NCI-H69 (cell line): Measurements from ENCODE around the gene GTF2F2.

Source experiments
- DNase-seq: peaks from one replicate; lab custom pipeline; 2025; lab: John Stamatoyannopoulos, UW

The GTF2F2 gene

DNA sequence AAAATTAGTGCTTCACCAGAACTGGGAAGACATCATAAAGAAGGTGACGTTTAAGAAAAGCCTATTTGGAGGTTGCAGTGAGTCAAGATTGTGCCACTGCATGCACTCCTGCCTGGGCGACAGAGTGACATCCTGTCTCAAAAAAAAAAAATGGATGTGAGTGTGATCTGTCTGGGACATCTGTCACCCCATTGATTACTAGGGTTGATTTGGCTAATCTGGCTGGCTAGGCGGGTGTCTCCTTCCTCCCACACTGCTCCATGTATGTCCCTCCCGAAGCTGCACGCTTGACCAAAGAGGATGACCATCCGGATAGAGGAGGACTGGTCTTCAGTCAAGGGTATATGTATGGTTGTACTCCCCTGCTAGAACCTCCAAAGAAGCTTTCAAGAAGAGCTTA lies 2.6 kb downstream of the GTF2F2 start:
- no peak for DNase-seq

DNA sequence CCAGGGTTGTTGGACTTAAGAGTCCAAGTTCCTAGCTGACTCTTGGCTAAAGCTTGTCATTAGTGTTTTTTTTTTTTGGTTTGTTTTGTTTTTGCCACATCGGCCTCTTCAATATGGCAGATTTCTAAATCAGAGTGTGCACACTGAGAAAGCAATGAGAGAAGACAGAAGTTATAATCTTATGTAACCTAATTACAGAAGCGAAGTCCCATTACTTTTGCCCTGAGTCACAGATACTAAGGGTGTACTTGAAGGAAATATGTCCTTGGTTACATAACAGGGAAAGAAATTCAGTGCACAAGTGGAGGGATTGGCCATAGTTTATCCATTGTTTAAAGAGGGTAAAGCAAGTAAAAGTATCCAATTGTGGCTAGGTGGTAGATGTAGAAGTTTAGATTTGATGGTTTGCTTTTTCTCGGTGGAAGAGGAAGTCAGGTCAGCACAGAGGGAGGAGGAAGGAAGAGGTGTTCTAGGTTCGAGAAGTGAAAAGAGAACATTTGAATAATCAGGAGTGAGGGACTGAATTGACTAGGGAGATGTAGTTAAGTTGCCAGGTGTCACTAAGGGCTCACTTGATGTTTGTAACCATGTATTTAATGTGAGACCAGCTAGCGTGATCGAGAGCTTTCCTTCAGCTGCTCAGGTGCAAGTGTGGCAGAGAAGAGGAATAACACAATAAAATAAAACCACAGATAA lies 12.2 kb downstream of the GTF2F2 start:
- DNase-seq: no peak

DNA sequence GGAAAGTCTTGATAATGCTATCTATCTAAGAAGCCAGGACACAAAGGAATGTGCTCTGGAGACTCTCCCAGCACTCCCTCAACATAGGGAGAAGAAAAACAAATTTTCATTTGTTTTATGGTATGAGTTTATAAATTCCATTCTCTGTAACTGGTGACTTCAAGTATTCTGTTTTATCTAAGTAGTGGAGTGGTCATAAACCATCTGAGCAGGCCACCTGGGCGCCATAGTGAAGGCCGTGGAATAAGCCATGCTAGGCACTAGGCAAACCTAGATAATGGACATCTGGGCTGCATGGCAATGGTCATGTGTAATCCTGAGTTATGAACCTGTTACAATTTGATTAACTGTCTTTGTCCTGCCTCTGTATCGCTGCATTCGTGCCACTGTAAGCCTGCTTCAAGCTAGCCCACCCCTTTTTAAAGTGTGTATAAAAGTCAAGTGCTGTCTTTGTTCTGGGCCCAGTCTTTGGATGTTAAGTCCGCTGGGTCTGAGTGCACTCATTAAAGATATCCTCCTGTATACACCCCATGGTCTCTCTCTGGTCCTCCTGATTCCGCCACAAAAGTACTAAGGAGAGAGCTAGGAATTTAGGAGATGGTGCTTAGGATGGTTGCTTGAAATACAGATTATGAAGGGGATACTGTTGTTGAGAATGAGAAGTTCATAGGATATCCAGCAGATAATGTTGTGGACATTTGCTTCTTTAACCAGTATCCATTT lies 13.2 kb downstream of the GTF2F2 start:
- DNase-seq: peak; percentile 7

DNA sequence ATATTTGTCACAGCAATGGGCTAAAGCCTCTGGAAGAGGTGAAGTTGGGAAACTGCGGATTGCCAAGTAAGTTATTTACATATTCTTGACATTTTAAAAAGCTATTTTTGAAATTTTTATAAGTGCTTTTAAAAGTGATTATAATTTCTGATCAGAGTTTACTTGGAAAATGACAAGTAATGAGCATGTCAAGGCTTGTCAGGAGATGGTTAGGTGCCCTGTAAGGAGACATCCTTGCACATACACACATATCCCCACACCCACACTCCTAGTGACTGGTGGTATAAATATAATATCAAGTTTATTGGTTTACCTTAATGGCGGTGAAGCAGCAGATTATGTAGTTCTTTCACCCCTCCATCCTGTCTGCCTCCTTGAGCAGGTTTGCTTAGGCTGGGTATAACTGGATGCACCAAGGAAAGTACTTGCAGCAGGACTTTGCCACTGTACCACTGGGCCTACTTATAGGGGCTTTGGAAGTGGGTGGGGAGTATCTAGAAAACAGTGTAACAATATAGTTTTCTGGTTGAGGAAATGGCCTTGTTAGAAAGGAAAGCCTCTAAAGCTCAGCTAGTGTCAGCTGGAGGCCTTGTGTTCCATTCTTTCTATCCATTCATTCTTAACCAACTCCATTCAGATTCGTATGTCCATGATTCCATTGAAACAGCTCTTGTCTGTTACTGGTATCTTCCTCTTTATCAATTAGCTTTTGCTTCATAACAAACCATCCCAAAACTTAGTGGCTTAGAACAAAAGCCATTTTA lies 16.6 kb downstream of the GTF2F2 start:
- no peak for DNase-seq

DNA sequence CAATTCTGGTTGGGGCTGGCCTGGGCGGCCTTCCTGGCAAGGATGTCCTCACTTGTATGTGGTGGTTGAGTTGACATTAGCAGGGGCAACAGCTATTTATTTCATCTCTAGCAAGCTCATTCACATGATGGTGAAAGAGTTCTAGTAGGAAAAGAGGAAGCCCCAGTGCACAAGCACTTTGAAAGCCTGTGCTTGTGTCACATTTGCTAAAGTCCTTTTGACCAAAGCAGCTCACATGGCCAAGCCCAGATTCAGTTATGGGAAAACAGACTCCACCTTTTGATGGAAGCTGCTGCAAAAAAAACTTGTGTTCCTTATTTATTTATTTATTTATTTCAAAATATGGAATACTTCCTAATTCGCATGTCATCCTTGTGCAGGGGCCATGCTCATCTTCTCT lies 17.2 kb downstream of the GTF2F2 start:
- no peak for DNase-seq

DNA sequence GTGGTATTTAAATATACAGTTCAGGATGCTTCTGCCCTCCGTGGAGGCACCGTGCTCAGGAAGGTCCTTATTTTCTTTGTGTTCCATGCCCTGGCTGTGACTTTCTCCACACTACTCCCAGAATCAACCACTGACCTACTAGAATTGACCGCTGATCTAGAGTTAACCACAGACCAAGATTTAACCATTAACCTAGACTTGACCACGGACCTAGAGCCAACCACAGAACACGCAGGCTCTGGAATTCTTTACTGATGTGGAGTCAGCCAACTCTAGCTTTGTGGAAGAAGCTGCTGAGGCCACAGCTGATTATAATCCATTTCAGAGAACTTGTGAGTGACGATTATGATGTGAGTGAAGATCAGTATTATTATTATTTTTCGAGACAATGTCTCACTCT lies 18.0 kb downstream of the GTF2F2 start:
- no peak for DNase-seq

DNA sequence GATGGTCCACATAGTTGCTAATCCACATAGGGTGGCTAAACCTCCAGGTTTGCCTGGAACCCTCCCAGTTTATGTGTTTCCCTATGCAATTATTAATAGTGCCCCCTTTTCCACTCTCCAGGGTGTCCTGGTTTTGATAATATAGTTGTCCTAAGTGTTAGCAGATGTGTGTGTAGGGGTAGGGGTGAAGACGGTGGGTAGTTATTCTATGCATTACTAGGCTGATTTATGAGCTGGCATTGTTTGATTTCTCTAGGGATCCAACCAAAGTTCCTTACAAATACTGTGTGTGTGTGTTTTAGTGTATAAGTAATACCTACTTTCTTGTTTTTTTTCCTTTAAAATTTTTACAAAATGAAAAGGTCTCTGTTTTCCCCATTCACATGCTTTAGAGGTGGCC lies 21.1 kb downstream of the GTF2F2 start:
- peak; percentile 69 for DNase-seq

DNA sequence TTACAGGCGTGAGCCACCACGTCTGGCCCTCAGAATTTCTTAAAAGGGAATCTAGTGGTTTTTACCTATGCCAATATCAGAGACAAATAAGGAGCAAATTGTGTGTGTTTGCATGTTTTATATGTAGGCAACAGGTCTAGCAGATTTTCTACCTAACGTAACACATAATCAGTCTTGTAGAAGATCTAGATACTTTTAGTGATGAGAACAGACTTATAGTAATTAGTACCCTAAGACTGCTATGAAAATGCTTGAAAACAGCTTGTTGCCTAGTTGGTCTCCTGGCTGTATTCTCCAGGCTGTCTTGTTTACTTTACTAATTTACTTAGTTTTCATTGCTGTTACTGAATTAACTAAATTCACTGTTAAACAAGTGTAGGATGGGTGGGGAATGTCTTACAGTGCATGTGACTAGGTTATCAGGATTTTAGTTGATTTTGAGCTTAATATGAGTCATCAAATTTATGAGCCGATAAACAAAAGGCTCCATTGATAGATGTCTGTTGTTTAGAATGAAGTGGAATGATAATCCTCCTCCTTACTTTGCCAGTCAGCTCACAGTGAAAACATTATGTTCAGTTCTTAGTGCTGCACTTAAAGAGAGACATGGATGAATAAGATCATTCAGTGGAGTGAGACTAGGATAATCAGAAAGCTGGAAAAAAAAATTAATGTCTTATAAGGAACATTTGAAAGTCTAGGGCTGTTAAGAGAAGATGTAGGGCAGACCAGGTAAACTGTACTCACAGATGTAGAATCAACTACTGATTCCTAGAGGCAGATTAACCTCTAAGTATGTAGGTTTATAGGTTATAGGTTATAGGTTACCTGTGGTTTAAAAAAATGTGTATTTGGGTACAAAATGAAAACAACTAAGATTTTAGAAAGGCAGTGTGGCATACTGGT lies 22.4 kb downstream of the GTF2F2 start:
- DNase-seq: peak; percentile 26

DNA sequence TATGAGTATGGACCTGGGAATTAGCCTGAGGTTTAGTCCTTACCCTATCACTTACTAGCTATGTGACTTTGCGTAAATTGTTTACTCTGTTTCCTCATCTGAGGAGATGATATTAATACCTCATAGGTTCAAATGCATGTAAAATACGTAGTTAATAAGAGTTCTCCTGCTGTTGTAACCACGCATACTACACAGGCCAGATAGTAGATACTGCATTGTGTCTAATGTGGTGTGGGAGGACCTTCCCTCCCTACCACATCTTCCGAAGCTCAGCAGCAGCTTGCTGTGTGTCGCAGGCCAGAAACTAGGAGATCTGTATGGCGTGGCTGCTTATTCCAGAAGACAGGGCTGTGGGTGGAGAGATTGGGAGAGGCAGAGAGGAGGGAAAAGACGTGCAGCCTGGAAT lies 23.0 kb downstream of the GTF2F2 start:
- no peak for DNase-seq

DNA sequence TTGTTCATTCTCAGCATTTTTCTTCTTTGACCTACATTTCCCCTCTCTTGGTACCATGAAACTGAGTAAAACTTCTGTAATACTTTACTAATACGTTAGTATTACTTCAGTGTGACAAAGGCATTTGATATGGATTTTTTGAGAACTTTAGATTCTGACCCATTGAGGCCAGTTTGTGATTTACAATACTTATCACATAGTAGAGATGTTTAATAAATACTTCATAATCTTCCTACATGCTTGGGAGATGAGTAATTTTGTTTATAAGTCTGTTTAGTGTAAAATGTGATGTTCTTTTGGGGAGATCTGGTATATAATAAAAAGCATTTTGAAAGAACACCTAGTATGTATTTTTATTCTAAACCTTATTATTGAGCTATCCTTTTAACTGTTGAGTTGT lies 29.7 kb downstream of the GTF2F2 start:
- DNase-seq: no peak

DNA sequence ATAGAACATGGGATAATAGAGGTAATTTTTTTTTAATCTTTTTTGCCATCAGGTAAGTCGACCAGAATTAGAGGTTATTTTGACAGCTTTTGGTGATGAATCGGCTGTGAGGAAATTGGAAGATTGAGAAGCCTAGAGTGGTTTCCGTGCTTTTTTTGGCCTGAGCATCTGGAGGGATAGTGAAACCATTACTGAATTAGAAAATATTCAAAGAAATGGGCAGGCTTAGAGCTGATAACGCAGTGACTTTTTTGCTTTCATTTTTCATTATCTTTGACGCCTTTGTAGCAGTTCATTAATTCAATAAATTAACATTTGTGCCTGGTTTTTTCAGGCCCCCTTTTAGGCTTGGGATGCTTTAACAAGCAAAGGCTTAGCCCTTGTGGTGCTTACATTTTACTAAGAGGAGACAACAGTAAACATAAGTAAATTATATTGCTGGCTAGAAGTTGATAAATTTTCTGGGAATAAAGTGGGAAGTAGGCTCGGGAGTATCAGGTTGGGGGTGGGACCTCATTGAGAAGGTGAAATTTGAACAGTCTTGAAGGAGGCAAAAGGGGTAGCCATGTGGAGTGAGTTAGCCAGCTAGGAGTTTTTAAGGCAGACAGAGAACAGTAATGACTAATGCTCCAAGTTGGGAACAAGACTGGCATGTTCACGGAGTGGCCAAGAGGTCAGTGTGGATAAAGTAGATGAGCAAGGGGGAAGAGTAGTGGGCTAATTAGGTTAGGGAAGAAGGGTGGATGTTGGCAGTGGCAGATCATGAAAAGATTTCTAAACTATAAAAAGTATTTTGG lies 36.5 kb downstream of the GTF2F2 start:
- no peak for DNase-seq

DNA sequence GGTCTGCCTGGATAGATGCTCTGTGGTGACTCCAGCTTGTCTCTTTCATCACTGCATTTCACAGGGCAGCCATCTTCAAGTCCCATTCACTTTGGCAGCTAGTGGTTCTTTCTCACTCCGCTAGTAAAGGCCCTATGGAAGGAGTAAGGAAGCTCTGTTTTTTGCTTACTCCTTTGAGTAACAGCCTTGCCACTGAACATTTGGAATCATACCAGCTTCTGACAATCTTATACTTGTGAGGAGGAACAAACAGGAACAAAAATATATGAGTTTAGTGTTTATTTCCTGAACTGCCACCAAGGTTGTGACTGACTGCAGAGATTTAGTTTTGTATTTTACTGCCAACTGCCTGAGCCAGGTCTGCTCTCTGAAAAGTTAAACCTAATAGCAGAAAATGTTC lies 41.9 kb downstream of the GTF2F2 start:
- no peak for DNase-seq

DNA sequence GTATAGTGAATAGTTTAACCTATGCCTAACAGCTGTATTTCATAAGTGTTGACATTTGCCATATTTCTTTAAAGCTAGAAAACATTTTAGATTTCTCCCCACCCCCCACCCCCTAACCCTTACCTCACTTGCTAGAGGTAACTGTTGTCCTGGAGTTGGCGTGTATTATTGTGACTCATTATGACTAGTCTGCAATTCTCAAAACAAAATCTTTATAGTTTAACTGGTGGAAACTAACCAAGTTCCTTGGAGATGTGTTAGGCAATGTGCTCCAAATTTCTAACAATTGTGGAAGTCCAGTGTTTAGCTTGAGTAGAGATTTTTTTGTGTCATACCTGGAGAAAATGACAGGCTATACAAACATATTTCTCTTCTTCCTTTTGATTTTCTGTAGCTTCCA lies 42.5 kb downstream of the GTF2F2 start:
- DNase-seq: no peak

DNA sequence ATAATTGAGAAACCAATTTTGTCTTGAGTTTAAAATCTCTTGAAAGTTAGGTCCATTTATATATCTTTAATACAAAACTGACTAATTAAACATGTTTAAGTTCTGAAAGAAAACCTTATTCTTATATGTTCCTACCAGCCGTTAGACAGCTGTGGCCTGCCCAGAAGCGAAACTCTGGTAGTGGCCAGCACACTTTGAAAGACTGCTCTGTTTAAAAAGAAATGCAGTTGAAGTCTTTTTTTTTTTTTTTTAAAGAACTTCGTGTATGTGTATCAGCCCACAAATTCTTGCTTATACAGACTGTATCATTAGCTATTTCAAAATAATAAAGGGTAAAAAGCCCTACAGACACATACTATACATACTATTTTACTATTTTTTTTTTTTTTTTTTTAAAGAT lies 46.5 kb downstream of the GTF2F2 start:
- no peak for DNase-seq

DNA sequence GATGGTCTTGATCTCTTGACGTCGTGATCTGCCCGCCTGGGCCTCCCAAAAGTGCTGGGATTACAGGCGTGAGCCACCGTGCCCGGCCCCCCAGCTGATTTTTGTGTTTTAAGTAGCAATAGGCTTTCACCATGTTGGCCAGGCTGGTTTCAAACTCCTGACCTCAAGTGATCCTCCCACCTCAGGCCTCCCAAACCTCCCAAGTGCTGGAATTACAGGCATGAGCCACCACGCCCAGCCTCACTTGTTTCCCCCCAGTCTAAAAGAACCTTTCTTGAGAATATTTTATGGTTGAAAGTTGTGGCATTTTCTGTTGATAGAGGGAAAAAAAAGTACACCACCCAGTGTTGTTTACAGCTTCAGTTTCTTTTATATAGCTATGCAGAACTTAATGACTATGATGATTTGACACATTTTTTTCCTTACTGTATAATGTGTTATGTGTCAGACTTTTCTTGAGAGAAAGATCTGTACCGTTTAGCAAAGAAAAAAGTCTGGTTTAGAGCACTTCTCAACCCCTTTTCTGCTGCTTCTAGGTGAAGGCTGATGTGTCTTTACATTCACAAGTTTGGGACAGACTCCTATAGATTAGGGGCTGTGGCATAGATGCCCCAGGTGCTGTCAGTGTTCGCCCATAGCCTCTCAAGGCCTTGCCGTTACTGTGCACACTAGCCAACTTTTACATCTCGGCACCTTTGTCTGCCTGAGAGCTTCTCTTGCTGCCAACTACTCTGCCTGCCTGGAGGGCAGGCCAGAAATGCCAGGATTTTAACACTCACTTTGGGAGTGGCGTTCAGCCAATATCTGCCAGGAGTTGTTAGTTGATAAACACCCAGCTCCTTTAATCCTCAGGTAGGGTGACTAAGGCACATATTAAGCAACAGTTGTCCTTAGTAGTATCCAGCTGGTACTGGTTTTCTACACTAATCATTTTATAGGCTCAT lies 47.6 kb downstream of the GTF2F2 start:
- DNase-seq: peak; percentile 46

DNA sequence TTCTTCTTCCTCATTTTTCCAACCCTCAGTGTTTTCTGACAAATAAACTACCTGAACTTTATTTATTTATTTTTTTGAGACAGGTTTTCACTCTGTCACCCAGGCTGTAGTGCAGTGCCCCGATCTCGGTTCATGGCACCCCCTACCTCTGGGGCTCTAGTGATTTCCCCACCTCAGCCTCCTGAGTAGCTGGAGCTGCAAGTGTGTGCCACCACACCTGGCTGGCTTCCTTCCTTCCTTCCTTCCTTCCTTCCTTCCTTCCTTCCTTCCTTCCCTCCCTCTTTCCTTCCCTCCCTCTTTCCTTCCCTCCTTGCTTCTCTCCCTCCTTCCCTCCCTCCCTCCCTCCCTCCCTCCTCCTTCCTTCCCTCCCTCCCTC lies 48.2 kb downstream of the GTF2F2 start:
- DNase-seq: no peak

DNA sequence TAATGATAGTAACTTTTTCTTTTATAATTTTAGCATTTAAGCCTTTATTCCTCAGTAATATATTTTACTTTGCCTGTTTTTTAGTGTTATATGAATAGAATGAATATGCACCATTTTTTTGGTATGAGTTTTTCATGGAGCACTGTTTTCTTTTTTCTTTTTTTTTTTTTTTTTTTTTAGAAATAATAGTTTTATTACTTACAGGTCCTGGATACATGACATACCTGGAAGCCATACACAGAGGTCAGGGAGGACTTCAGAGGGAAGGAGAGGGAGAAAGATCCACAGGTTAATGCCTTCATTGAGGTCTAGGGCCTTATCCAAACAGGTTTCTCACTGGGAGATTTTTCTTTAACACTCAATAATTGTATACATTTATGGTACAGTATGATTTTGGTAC lies 54.2 kb downstream of the GTF2F2 start:
- DNase-seq: no peak

DNA sequence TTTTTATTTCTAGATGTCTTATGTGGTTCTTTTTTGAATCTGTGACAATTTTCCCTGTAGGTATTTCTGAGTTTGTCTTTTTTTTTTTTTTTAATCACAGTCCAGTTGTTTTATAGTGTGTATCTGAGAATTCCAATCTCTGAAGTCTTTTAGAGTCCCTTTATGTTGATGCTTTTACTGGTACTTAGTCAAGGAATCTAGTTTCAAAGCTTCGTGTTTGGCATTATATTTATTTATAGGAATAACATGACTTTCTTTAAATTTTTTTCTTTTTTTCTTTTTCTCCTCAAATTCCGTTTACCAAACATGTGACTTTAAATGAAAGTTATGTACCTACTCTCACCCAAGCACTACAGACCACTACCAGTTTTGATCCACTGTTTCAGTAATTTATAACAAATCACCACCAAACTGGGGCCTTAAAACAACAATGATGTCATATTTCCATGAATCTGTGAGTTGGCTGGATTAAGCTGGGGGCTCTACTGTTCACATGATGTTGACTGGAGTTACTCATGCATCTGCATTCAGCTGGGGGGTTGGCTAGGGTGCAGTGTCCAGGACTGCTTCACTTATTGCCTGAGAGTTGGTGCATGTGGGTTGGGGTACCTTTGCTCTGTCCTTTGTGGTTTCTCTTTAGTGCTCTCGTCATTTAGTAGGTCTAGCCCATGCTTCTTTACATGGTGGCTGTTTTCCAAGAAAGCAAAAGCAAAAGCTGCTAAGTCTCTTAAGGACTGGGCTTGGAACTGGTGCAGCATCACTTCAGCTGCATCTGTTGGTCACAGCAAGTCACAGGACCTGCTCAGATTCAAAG lies 58.2 kb downstream of the GTF2F2 start:
- no peak for DNase-seq

DNA sequence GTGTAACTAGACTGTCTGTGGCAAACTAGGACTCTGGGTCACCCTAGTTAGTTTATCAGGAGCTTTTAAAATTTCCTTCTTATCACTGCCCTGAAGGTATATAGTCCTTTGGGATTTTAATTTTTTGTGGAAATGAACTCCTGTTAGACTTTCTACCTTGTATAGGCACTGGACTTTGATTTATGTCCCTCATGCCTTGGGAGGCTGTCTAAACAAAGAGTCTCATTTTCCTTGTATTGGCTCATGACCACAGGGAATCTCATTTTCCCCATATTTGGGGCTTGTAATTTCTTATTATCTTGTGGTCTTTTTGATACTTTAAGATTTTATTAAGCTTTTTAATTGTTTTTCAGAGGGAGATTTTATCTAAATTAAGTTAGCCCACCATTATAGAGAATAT lies 59.1 kb downstream of the GTF2F2 start:
- peak; percentile 45 for DNase-seq
